Activated T-helper 17 cell treated with anti-CD3 and anti-CD28 coated beads, Interleukin-2, amount 50 U/mL, for 72 hours (primary cell): ENCODE results near the gene MCHR2. TPM values are rescaled to one million over a fixed set of nuclear protein-coding genes. Genes with fewer than 3 reads are reported as not detected.
"Not testable (repeated sequence)": the region's sequence is repeated elsewhere in the genome, so short reads cannot be mapped to it uniquely, and the experiment has no call there.

Experiments used
- ATAC-seq: fragments of 150-1000 bp; cut with Tn5 transposase; replicated peaks from 2 replicates; pipeline ENCODE4 v1.10.0; 2021; ENCODE audit warnings: mild to moderate bottlenecking, moderate library complexity
- H3K27ac Mint-ChIP-seq: one replicate; pipeline ENCODE4 v1.8.0; 2022; ENCODE audit warnings: mixed read lengths
- H3K27me3 Mint-ChIP-seq: one replicate; pipeline ENCODE4 v1.8.0; 2022; ENCODE audit warnings: mixed read lengths
- H3K36me3 Mint-ChIP-seq: one replicate; pipeline ENCODE4 v1.8.0; 2022; ENCODE audit warnings: low read depth, mild to moderate bottlenecking, mixed read lengths
- H3K4me1 Mint-ChIP-seq: one replicate; pipeline ENCODE4 v1.8.0; 2022; ENCODE audit warnings: mixed read lengths
- H3K4me3 Mint-ChIP-seq: one replicate; pipeline ENCODE4 v1.8.0; 2022; ENCODE audit warnings: mild to moderate bottlenecking, mixed read lengths
- H3K9me3 Mint-ChIP-seq: one replicate; pipeline ENCODE4 v1.8.0; 2022; ENCODE audit warnings: mixed read lengths
- total RNA-seq, 2 donors: library from RNA; stranded (reverse); gene quantifications; one replicate each; pipeline ENCODE4 v1.2.3, GENCODE V29; 2022

Gene MCHR2
- total RNA-seq = not detected

- ATAC-seq = no peak
- Mint-ChIP-seq H3K27me3 (peaks cover 32% of the 10 kb centered on the region), H3K4me1 (no peaks in the 10 kb centered on the region), H3K36me3 (no peaks in the 10 kb centered on the region), H3K4me3 (no peak within 1 kb of the TSS), H3K27ac (no peak within 1 kb of the TSS), H3K9me3 (no peaks in the 10 kb centered on the region)
Measured at GRCh38 chr6:99993533-99994251, at the start of gene MCHR2. Gene MCHR2 (minus strand): TSS chr6:99994223. CDS start chr6:99956147, 38,076 bp downstream.

DNA sequence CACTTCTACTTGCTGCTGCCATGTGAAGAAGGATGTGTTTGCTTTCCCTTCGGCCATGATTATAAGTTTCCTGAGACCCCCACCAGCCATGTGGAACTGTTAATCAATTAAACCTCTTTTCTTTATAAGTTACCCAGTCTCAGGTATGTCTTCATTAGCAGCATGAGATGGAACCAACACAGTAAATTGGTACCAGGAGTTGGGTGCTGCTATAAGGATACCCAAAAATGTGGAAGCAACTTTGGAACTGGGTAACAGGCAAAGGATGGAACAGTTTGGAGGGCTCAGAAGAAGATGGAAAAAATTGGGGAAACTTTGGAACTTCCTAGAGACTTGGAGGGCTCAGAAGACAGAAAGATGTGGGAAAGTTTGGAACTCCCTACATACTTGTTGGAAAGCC, 44.5 kb upstream of the MCHR2 start:
- ATAC-seq, H3K27ac Mint-ChIP-seq, H3K4me3 Mint-ChIP-seq, H3K4me1 Mint-ChIP-seq, H3K36me3 Mint-ChIP-seq: not testable (repeated sequence)
- H3K9me3 Mint-ChIP-seq = peaks cover 11% of the 10 kb centered on the region
- H3K27me3 Mint-ChIP-seq = peaks cover 25% of the 10 kb centered on the region

DNA sequence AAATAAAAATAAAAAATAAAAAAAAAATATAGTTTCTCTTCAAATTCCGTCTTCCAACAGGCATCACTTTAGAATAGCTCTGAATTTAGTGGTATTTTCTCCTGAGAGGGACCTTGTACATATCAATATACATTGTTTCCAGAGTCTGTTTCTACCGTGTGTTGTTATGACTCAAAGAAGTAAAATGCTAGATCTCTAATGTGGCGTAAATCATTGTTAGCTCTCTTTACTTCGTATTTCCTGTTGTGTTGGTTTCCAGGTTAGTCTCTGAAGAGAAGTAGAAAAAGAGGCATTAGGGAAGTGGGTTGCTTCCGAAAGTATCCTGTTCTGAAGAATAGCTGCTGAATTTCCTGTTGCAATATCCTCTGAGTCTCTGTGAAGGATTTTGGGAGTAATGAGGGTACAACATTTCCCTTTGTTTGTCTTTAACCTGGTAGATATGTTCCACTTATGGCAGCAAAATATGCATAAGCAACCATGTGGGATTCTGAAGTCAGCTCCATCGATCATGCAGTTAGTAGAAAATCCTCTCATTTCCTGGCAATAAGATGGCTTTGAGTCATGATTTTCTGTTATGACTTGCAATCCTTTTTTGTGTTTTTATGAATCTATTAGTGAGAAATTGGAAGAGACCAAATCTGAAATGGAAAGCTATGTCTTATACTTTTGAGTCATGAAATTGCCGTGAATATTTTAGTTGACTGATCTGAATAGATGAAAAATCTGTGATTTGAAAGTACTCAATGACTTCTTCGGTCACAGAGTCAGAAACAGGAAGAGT, 42.0 kb upstream of the MCHR2 start:
- peak; percentile 52 for ATAC-seq
- H3K4me1 Mint-ChIP-seq = peaks cover 9% of the 10 kb centered on the region
- no peak overlapping the region for H3K4me3 Mint-ChIP-seq

GRCh38 chr6:100023798-100024197, 29.8 kb upstream of the MCHR2 start:
- ATAC-seq = no peak
- Mint-ChIP-seq H3K4me3 (no peak overlapping the region), H3K4me1 (no peaks in the 10 kb centered on the region), H3K27ac (no peak overlapping the region), H3K27me3 (peaks cover 14% of the 10 kb centered on the region), H3K36me3 (no peaks in the 10 kb centered on the region), H3K9me3 (peaks cover 4% of the 10 kb centered on the region)

More for the DNA sequence above, 42.0 kb upstream of the MCHR2 start:
- Mint-ChIP-seq H3K27me3 (peaks cover 25% of the 10 kb centered on the region), H3K9me3 (peaks cover 11% of the 10 kb centered on the region), H3K36me3 (no peaks in the 10 kb centered on the region), H3K27ac (peak overlapping the region; percentile 33)

DNA sequence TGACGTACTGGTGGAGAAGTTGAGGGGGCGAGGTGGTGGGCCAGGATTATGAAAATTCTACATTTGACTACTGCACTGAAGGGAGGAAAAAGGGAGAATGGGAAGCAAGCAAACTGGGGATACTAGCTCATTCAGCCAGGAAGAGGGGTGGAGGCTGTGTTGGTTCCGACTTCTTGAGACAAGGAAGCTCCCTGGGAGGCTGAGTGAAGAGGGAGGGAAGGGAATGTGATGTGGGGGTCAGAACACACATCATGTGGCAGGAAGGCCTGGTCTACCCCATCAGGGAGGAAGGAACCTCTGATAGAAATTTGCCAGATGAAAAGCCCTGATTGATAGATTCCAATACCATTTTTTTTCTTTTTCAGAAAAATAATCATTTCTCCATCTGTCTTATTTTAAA, 28.8 kb upstream of the MCHR2 start:
- Mint-ChIP-seq H3K4me3 (no peak overlapping the region), H3K27me3 (peaks cover 14% of the 10 kb centered on the region), H3K36me3 (no peaks in the 10 kb centered on the region), H3K27ac (no peak overlapping the region), H3K9me3 (peaks cover 7% of the 10 kb centered on the region), H3K4me1 (no peaks in the 10 kb centered on the region)
- ATAC-seq = no peak

- Mint-ChIP-seq H3K27me3 (peaks cover 35% of the 10 kb centered on the region), H3K27ac (no peak overlapping the region), H3K4me1 (no peaks in the 10 kb centered on the region), H3K4me3 (no peak overlapping the region), H3K9me3 (peaks cover 3% of the 10 kb centered on the region), H3K36me3 (no peaks in the 10 kb centered on the region)
- ATAC-seq = no peak
Measured at GRCh38 chr6:100008857-100009256, 14.8 kb upstream of the MCHR2 start.

GRCh38 chr6:100001915-100002388, 7.9 kb upstream of the MCHR2 start:
- H3K36me3 Mint-ChIP-seq = no peaks in the 10 kb centered on the region
- H3K27me3 Mint-ChIP-seq = peaks cover 35% of the 10 kb centered on the region
- H3K4me1 Mint-ChIP-seq = no peaks in the 10 kb centered on the region
- no peak overlapping the region for H3K4me3 Mint-ChIP-seq
- no peak overlapping the region for H3K27ac Mint-ChIP-seq
- ATAC-seq = no peak
- no peaks in the 10 kb centered on the region for H3K9me3 Mint-ChIP-seq

DNA sequence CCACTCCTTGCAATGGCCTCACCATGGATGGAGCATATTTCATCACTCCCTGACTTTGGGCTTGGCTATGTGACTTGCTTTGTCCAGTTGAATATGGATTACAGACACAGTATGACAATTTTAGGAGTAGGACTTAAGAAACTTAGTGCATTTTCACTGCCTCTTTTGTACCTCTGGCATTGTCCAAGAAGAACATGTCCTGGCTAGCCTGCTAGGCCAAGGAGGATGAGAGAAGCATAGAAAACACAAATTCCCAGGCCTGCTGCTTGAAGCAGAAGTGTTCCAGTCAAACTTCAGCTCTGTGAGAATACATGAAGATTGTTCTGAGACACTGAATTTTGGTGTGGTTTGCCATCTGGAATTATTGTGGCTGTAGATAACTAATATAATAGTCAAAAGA, 3.1 kb upstream of the MCHR2 start:
- H3K4me3 Mint-ChIP-seq = no peak overlapping the region
- ATAC-seq = no peak
- H3K36me3 Mint-ChIP-seq = no peaks in the 10 kb centered on the region
- peaks cover 41% of the 10 kb centered on the region for H3K27me3 Mint-ChIP-seq
- H3K4me1 Mint-ChIP-seq = no peaks in the 10 kb centered on the region
- no peaks in the 10 kb centered on the region for H3K9me3 Mint-ChIP-seq
- no peak overlapping the region for H3K27ac Mint-ChIP-seq

- Mint-ChIP-seq H3K36me3 (no peaks in the 10 kb centered on the region), H3K4me3 (no peak overlapping the region), H3K27ac (no peak overlapping the region), H3K4me1 (no peaks in the 10 kb centered on the region), H3K9me3 (no peaks in the 10 kb centered on the region), H3K27me3 (peaks cover 38% of the 10 kb centered on the region)
- ATAC-seq = no peak
Measured at GRCh38 chr6:99995916-99996315, 1.9 kb upstream of the MCHR2 start.

GRCh38 chr6:99993146-99993532, 884 bp downstream of the MCHR2 start:
- ATAC-seq = no peak
- Mint-ChIP-seq H3K4me1 (no peaks in the 10 kb centered on the region), H3K27ac (no peak overlapping the region), H3K27me3 (peaks cover 32% of the 10 kb centered on the region), H3K4me3 (no peak overlapping the region), H3K36me3 (no peaks in the 10 kb centered on the region), H3K9me3 (no peaks in the 10 kb centered on the region)

DNA sequence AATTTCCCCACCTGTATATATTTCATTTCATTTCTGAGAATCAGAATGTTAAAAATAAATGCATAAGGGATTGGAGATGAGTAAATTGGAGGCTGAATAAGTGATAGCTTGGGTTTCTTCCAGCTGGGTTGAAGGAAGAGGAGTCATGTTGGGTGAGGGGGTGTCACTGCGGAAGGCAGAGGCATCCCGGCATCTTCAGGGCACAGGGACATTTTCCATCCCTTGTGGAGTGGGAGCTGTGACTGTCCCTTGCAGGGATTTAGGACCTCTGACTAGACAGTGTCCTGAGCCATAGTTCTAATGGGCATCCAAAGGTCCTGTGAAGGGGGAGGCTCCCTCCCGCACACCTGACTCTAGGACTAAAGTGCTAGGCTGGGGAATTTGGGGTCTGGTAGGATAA, 2.1 kb downstream of the MCHR2 start:
- H3K27me3 Mint-ChIP-seq = peaks cover 32% of the 10 kb centered on the region
- H3K27ac Mint-ChIP-seq = no peak overlapping the region
- no peak for ATAC-seq

GRCh38 chr6:99980741-99981140, 13.3 kb downstream of the MCHR2 start:
- Mint-ChIP-seq H3K9me3 (peaks cover 2% of the 10 kb centered on the region), H3K36me3 (no peaks in the 10 kb centered on the region), H3K27ac (no peak overlapping the region), H3K4me1 (no peaks in the 10 kb centered on the region), H3K27me3 (peaks cover 9% of the 10 kb centered on the region), H3K4me3 (no peak overlapping the region)
- ATAC-seq = no peak

More for the DNA sequence above, 2.1 kb downstream of the MCHR2 start:
- H3K9me3 Mint-ChIP-seq = no peaks in the 10 kb centered on the region
- no peaks in the 10 kb centered on the region for H3K4me1 Mint-ChIP-seq
- no peaks in the 10 kb centered on the region for H3K36me3 Mint-ChIP-seq
- H3K4me3 Mint-ChIP-seq = no peak overlapping the region

DNA sequence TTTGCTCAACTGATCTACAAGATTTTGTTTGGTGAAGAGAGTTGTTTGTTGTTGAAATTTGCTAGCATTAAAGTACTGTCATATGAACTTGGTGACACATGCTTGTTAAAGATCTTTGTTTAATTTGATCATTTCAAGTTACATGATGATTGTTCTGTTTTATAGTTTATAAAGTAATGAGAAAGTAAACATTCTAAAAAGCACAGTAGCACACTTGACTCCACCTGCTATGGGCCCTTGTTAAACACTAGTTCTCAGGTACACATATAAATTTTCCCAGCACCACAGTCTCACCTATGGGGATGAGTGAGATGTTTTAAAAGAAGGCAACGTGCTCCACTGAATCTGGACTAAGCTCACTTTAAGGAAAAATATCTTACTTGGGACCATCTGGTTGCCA, 14.1 kb downstream of the MCHR2 start:
- Mint-ChIP-seq H3K27ac (no peak overlapping the region), H3K27me3 (peaks cover 13% of the 10 kb centered on the region), H3K4me3 (no peak overlapping the region), H3K4me1 (no peaks in the 10 kb centered on the region), H3K9me3 (peaks cover 4% of the 10 kb centered on the region), H3K36me3 (no peaks in the 10 kb centered on the region)
- no peak for ATAC-seq

DNA sequence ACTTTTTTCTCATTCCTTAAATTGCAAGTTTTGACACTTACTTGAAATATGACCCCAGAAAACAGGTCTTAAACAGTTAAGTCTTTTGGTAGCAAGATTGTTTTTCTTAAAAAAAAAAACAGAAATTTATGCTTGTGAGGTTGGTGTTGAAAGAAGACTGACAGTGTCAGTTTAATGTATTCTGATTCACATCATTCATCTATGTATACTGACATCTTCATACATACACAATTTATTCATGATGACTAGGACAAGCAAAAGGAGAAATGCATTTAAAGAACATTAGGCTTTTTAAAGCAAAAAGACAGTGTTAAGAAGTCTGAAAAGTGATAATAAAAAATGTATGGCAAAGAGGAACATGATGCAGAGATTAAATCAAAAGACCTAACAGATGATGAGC, 27.0 kb downstream of the MCHR2 start:
- Mint-ChIP-seq H3K4me3 (no peak overlapping the region), H3K36me3 (no peaks in the 10 kb centered on the region), H3K9me3 (no peaks in the 10 kb centered on the region), H3K27ac (no peak overlapping the region), H3K4me1 (no peaks in the 10 kb centered on the region), H3K27me3 (no peaks in the 10 kb centered on the region)
- ATAC-seq = no peak

DNA sequence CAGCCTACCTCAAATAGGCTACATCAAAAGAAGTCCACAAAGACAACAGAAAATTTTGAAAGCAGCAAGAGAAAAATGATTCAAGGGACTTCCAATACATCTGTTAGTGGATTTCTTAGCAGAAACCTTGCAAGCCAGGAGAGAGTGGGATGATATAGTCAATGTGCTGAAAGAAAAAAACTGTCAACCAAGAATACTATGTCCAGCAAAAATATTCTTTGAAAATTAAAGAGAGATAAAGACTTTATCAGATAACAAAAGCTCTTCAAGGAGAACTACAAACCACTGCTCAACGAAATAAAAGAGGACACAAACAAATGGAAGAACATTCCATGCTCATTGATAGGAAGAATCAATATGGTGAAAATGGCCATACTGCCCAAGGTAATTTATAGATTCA, 34.0 kb downstream of the MCHR2 start:
- ATAC-seq = no peak
- Mint-ChIP-seq H3K27me3 (peaks cover 4% of the 10 kb centered on the region), H3K9me3 (no peaks in the 10 kb centered on the region), H3K36me3 (no peaks in the 10 kb centered on the region), H3K27ac (no peak overlapping the region), H3K4me3 (no peak overlapping the region), H3K4me1 (no peaks in the 10 kb centered on the region)
